Activated naive CD8-positive, alpha-beta T cell treated with anti-CD3 and anti-CD28 coated beads, Interleukin-2, amount 50 U/mL, for 24 hours (primary cell): ENCODE data around the gene PPP1R1B.

ENCODE experiments used
- ATAC-seq: fragments of 150-1000 bp; cut with Tn5 transposase; one replicate; pipeline ENCODE4 v1.10.0; 2021
- DNase-seq: peaks from one replicate; pipeline ENCODE4 v3.0.0; 2021
- H3K27ac Mint-ChIP-seq: one replicate; pipeline ENCODE4 v1.8.0; 2021; ENCODE audit warnings: mild to moderate bottlenecking, mixed read lengths
- H3K27me3 Mint-ChIP-seq: one replicate; pipeline ENCODE4 v1.8.0; 2021; ENCODE audit warnings: mixed read lengths
- H3K36me3 Mint-ChIP-seq: one replicate; pipeline ENCODE4 v1.8.0; 2021; ENCODE audit warnings: low read depth, mixed read lengths
- H3K4me1 Mint-ChIP-seq: one replicate; pipeline ENCODE4 v1.8.0; 2021; ENCODE audit warnings: mixed read lengths
- H3K4me3 Mint-ChIP-seq: one replicate; pipeline ENCODE4 v1.8.0; 2021; ENCODE audit warnings: mild to moderate bottlenecking, moderate library complexity, mixed read lengths
- H3K9me3 Mint-ChIP-seq: one replicate; pipeline ENCODE4 v1.8.0; 2021; ENCODE audit warnings: mixed read lengths

The PPP1R1B gene

DNA sequence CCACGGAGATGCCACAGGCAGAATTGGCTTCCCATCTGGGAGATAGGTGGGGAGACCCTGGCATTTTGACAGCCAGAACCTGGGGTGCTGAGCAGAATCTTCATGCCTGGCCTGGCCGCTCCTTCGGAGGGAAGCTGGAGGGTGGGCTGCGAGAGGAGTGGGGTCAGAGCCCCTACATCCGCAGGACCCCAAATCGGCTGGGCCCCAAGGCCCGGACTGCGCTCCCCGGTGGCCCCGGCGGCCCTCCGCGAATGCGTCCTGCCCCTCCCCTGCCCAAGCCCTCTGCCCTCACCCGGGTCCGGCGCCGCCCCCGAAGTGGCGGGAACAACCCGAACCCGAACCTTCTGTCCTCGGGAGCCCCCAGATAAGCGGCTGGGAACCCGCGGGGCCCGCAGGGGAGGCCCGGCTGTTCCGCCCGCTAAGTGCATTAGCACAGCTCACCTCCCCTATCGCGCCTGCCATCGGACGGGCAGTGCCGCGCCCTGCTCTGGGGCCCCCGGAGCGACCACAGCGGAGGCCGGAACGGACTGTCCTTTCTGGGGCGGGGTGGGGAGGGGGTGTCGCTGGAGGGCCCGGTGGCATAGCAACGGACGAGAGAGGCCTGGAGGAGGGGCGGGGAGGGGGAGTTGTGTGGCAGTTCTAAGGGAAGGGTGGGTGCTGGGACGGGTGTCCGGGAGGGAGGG, 40.7 kb downstream of the PPP1R1B start:
- ATAC-seq = no peak
- no peak overlapping the region for H3K4me3 Mint-ChIP-seq
- no peak overlapping the region for H3K27ac Mint-ChIP-seq
- H3K9me3 Mint-ChIP-seq = no peaks in the 10 kb centered on the region
- peaks cover 16% of the 10 kb centered on the region for H3K4me1 Mint-ChIP-seq
- DNase-seq = no peak
- H3K27me3 Mint-ChIP-seq = peaks cover 20% of the 10 kb centered on the region
- no peaks in the 10 kb centered on the region for H3K36me3 Mint-ChIP-seq

DNA sequence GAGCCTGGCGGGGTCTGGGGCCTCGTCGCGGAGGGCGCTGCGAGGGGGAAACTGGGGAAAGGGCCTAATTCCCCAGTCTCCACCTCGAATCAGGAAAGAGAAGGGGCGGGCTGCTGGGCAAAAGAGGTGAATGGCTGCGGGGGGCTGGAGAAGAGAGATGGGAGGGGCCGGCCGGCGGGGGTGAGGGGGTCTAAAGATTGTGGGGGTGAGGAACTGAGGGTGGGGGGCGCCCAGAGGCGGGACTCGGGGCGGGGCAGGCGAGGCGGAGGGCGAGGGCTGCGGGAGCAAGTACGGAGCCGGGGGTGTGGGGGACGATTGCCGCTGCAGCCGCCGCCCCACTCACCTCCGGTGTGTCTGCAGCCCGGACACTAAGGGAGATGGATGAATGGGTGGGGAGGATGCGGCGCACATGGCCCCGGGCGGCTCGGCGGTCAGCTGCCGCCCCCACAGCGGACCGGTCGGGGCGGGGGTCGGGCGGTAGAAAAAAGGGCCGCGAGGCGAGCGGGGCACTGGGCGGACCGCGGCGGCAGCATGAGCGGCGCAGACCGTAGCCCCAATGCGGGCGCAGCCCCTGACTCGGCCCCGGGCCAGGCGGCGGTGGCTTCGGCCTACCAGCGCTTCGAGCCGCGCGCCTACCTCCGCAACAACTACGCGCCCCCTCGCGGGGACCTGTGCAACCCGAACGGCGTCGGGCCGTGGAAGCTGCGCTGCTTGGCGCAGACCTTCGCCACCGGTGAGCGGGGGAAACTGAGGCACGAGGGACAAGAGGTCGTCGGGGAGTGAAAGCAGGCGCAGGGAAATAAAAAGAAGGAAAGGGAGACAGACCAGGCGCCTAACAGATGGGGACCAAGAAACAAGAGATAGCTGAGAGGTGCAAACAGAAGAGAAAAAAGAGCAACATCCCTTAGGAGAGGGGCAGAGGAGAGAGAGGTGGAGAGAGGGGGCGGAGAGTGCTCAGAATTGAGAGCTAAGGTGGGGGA, 41.5 kb downstream of the PPP1R1B start, which contains the start of gene PNMT:
Gene PNMT (plus strand): TSS at position 509 of the 980 bp plus-strand sequence. CDS start 23 bp downstream, at position 532.
- Mint-ChIP-seq H3K27ac (no peak within 1 kb of the TSS), H3K27me3 (peaks cover 20% of the 10 kb centered on the region), H3K9me3 (no peaks in the 10 kb centered on the region), H3K4me3 (peak within 1 kb of the TSS; percentile 48), H3K36me3 (no peaks in the 10 kb centered on the region), H3K4me1 (peaks cover 16% of the 10 kb centered on the region)
- DNase-seq (peak; percentile 82), ATAC-seq (peak; percentile 71)

DNA sequence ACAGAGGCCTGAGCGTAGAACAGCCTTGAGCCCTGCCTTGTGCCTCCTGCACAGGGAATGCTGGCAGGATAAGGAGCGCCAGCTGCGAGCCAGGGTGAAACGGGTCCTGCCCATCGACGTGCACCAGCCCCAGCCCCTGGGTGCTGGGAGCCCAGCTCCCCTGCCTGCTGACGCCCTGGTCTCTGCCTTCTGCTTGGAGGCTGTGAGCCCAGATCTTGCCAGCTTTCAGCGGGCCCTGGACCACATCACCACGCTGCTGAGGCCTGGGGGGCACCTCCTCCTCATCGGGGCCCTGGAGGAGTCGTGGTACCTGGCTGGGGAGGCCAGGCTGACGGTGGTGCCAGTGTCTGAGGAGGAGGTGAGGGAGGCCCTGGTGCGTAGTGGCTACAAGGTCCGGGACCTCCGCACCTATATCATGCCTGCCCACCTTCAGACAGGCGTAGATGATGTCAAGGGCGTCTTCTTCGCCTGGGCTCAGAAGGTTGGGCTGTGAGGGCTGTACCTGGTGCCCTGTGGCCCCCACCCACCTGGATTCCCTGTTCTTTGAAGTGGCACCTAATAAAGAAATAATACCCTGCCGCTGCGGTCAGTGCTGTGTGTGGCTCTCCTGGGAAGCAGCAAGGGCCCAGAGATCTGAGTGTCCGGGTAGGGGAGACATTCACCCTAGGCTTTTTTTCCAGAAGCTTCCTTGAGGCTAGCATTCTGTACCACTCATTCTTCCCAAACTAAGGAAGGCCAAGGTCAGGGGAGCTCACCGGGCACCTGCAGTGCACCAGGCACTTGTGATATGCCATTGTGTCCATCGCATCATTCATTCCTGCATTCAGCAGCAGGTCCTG, 43.4 kb downstream of the PPP1R1B start:
- peaks cover 14% of the 10 kb centered on the region for H3K4me1 Mint-ChIP-seq
- H3K27ac Mint-ChIP-seq = no peak overlapping the region
- peaks cover 20% of the 10 kb centered on the region for H3K27me3 Mint-ChIP-seq

DNA sequence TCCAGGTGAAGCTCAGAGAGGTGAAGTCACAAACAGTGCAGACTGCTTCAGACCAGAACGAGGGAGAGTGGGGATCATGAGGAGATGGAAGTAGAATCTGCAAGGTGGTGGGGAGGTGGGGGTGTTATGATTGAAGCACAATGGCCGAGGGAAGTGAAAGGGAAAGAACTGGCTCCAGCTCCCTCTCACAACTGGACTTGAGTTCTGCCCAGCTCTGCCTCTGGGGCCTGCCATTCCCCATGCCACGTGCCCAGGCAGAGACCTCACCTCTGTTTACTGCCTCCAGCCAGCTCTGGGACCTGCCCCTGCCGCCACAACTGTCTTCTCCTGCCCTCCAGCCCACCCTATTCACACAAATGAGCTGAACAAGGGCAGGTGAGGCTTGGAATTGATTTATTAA, 44.0 kb downstream of the PPP1R1B start:
- Mint-ChIP-seq H3K4me3 (no peak overlapping the region), H3K36me3 (no peaks in the 10 kb centered on the region), H3K4me1 (peaks cover 20% of the 10 kb centered on the region), H3K27ac (no peak overlapping the region), H3K27me3 (peaks cover 19% of the 10 kb centered on the region), H3K9me3 (no peaks in the 10 kb centered on the region)
- no peak for DNase-seq
- no peak for ATAC-seq

More for the DNA sequence above, 43.4 kb downstream of the PPP1R1B start:
- no peak overlapping the region for H3K4me3 Mint-ChIP-seq
- DNase-seq = no peak
- ATAC-seq = no peak
- no peaks in the 10 kb centered on the region for H3K9me3 Mint-ChIP-seq
- no peaks in the 10 kb centered on the region for H3K36me3 Mint-ChIP-seq

DNA sequence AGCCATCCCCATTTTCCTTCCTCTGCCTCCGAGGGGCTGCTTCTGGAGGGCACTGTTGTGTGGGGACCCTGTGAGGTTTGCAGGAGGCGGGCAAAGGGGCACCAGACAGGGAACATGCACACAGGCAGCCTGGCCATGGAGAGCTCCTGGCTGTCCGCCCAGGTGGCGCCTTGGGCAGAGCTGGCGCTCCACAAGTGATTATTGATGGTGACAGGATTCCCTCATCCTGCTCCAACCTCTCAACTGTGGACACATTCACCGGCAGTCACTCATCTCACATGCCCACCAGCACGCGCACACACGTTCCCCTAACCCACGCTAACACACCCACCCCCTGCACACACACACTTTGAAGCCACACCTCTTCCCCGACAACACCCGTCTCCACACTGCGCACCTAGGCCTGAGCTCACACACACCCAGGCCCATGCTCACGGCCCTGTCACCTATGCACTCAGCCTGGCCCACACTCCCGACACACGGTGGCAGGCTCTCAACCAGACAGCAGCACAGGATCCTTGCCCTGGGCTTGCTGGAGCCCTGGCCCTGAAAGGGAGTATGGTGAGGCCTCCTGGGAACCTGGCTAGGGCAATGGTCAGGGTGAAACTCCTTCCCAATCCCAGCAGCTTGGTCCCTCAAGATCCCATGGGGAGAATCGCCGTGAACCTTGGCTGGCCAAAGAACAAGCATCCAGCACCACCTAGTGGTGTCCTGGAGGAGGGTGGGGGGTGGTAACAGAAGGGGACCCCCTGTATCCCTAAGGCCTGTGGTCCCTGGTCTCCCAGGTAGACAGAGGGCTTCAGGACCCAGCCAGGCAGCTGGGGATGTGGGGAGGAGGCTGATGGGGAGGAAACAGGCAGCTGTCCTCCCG, 45.1 kb downstream of the PPP1R1B start:
- no peak for ATAC-seq
- Mint-ChIP-seq H3K4me3 (no peak overlapping the region), H3K4me1 (peaks cover 30% of the 10 kb centered on the region), H3K27me3 (peaks cover 10% of the 10 kb centered on the region), H3K27ac (no peak overlapping the region), H3K36me3 (no peaks in the 10 kb centered on the region), H3K9me3 (no peaks in the 10 kb centered on the region)
- DNase-seq = no peak

DNA sequence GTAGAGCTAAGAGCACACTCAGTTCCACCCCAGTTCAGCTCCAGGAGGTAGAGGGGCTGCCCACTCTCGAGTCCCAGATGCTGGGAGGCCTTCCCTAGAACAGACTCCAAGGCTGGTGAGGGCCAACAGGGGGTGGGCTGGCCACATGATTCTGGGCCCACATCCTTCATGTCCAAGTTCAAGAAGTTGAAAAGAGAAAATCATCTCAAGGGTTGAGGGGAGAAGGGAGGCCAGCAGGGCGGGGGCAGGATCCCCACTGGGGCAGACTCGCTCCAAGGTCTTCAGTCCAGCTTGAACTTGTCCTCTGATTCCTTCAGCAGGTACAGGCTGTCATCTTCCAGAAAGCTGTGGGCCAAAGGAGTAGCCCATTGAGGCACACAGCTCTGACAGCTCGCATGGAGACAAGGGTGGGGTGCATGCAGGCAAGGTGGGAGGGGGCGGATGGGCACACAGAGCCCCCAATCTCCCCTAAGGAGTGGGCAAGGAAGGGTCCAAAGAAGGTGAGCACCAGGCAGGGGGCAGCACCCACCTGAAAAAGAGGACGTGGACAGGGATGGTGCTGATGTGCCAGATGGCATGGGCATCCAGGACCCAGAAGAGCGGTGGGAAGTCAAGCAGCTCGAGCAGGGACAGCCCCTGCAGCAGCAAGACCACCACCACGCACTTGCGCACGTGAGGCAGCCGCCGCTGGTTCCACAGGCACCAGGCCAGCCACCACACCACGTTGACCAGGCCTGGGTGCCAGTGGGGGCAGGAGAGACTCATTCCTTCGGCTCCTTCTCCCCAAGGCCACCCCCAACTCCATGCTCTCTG, 46.0 kb downstream of the PPP1R1B start:
- Mint-ChIP-seq H3K4me1 (peaks cover 36% of the 10 kb centered on the region), H3K9me3 (no peaks in the 10 kb centered on the region), H3K36me3 (no peaks in the 10 kb centered on the region), H3K27me3 (peaks cover 8% of the 10 kb centered on the region), H3K27ac (no peak overlapping the region), H3K4me3 (no peak overlapping the region)
- ATAC-seq = no peak
- no peak for DNase-seq

DNA sequence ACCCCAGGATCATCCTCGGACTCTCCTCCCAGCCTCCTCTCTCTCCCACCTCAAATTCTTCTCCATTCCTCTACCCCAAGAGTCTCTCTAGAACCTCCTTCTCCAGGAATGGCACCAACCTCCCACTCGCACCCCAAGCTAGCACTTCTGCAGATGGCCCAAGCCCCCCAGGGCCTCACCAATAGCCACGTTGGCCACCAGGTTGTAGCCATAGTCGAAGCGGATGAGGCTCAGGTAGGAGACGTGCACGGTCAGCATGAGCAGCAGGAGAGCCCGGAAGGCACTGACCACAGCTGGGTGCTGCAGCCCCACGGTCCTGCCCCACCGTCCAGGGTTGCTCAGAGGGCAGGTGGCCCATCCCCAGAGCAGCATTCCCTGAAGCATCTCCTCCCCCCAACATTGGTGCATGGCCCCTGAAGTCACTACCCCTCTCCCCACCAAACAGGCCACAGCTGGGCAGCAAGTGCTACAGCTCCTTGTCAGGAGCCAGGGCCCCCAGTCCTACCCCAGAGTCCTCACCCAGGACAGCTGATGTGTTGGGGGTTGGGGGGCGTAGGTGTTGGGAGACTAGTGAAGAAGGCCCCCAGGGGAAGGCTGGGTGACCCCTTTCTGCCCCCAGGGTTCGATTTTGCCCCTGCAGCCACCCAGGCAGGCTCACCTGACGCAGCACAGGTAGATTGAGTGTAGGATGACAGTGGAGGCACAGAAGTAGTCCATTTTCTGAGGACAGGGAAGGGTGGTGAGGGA, 46.8 kb downstream of the PPP1R1B start:
- H3K4me1 Mint-ChIP-seq = peaks cover 42% of the 10 kb centered on the region
- H3K9me3 Mint-ChIP-seq = no peaks in the 10 kb centered on the region
- H3K27ac Mint-ChIP-seq = no peak overlapping the region
- no peak for ATAC-seq
- no peak overlapping the region for H3K4me3 Mint-ChIP-seq
- peaks cover 6% of the 10 kb centered on the region for H3K27me3 Mint-ChIP-seq
- no peak for DNase-seq
- H3K36me3 Mint-ChIP-seq = no peaks in the 10 kb centered on the region

DNA sequence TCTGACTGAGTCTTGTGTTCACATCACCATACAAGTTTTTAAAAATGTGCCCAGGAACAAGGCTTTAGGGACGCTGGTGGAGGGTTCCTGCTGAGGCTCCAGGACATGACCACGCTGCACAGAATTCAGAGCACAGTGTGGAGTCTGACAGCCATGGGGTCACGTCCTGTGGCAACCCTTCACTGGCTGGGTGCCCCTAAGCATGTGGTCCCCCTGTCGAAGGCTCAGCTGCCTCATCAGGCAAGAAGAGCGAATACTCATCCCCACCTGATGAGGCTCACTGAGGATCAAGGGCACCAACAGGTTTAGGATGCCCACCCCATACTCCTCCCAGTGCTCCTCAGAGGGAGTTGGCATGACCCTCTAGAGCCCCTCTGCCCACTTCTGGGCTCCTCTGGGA, 47.4 kb downstream of the PPP1R1B start:
- Mint-ChIP-seq H3K27ac (no peak overlapping the region), H3K36me3 (no peaks in the 10 kb centered on the region), H3K9me3 (no peaks in the 10 kb centered on the region), H3K27me3 (peaks cover 3% of the 10 kb centered on the region), H3K4me3 (no peak overlapping the region), H3K4me1 (peaks cover 46% of the 10 kb centered on the region)
- DNase-seq (no peak), ATAC-seq (no peak)

DNA sequence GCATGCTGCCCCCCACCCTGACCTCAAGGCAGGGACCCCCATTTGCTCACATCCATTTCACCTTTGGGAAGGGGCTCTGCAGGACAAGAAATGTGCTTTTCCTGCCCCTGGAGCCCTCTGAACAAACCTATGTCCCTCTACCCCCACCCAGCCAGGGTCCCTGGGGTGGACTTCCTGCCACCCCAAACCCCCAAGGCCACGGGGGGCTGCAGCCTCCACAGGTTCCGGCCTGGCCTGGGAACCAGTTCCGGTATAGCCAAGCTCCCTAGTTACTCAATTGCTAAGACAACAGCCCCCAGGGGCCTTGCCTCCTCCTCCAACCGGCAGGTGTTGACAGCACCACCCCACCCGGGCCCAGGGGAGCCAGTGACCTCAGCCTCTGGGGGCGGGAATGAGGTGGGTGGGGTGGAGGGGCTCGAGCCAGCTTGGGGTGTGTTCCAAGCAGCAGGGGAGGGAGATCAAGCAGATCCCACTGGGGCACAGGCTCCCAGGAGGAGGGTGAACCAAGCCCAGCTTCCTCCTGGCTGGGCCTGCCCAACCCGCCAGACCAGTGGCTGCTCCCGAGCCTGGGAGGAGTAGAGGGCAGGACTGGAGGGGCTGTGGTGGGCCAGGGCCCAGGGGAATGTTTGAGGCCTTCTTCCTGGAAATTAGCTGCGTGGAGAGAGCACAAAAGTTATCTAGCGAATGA, 48.1 kb downstream of the PPP1R1B start:
- ATAC-seq = no peak

DNA sequence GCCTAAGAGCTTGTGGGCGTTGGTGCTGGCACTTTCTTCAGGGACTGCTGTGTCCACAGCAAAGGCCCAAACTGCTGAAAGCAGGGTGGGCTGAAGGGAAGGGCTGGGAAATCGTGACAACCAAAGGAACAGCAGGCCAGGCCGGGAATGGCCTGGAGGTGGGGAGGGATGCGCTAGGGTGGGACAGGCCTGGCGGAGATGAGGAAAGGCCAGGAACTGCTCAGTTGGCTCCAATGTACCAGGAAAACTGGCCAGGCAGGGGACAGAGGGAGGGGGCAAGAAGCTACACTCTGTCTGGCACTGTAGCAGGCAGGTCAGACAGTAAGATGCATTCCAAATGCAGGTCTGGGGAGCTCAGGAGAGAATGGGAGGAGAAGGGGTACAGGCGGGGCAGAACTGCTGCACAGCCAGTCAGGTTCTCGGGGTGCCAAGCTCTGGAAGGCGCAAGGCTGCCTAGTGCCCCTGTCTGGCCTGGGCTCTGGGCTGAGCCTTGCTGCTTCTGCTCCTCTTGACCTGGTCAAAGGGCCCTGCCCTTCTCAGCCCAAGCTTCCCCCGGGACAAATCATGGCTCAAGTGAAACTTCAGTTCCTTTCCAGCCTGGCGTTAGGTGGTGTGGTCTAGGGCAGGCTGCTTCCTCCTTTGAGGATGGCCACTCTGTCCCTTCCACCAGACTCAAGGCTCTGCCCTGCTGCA, 48.8 kb downstream of the PPP1R1B start:
- ATAC-seq (no peak), DNase-seq (no peak)
- Mint-ChIP-seq H3K4me3 (no peak overlapping the region), H3K27me3 (no peaks in the 10 kb centered on the region), H3K27ac (no peak overlapping the region), H3K9me3 (no peaks in the 10 kb centered on the region), H3K36me3 (peaks cover 2% of the 10 kb centered on the region), H3K4me1 (peaks cover 60% of the 10 kb centered on the region)

More for the DNA sequence above, 48.1 kb downstream of the PPP1R1B start:
- no peak for DNase-seq
- peaks cover 2% of the 10 kb centered on the region for H3K27me3 Mint-ChIP-seq
- no peak overlapping the region for H3K27ac Mint-ChIP-seq
- H3K4me1 Mint-ChIP-seq = peaks cover 53% of the 10 kb centered on the region
- no peaks in the 10 kb centered on the region for H3K9me3 Mint-ChIP-seq
- peaks cover 2% of the 10 kb centered on the region for H3K36me3 Mint-ChIP-seq
- no peak overlapping the region for H3K4me3 Mint-ChIP-seq

DNA sequence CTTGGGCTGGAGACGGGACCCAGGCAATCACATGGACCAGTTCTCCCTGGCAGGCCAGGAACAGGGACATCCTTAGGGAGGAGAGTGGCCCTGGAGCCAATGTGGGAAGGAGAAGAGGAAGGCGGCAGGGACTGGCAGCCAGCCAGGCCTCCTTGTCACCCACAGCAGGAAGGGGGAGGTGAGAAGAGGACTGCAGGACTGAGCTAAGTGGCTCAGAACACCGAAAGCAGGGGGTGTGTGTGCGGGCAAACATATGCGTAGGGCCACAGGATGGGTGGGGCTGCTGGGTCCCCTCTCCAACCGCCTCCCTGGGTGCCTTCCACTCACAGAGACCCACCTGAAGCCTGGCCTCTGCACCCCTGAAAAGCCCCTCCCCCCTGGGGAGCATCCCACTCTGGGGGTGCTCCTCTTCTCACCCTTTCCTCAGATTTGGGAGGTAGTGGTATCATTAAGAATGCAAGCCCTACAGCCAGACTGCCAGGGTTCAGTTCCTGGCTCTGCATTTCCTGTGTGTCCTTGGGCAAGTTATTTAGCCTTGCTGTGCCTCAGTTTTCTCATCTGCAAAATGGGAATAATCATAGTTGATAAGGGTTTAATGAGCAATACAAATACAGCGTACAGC, 49.6 kb downstream of the PPP1R1B start:
- H3K27ac Mint-ChIP-seq = no peak overlapping the region
- ATAC-seq = peak; percentile 53
- H3K36me3 Mint-ChIP-seq = peaks cover 2% of the 10 kb centered on the region
- H3K4me1 Mint-ChIP-seq = peaks cover 68% of the 10 kb centered on the region
- H3K9me3 Mint-ChIP-seq = no peaks in the 10 kb centered on the region
- no peak overlapping the region for H3K4me3 Mint-ChIP-seq
- no peaks in the 10 kb centered on the region for H3K27me3 Mint-ChIP-seq
- DNase-seq = peak; percentile 50
